Measurements from ENCODE around the gene KRTAP23-1.

GRCh38 chr21:30333736-30334135 is 14.7 kb downstream of the KRTAP23-1 start:
- TF ChIP-seq POLR2A (IDR thresholded peaks at IDR 0.05) (no peak), CTCF (IDR thresholded peaks at IDR 0.05) (no peak), POLR2AphosphoS5 (IDR thresholded peaks at IDR 0.05) (no peak)

All from gastroesophageal sphincter (tissue), 3 donors.